IMR-90 (cell line): ENCODE data around the gene HRAS. TPM values are rescaled to one million over a fixed set of nuclear protein-coding genes. Genes with fewer than 3 reads are reported as not detected.

Experiments used
- ATAC-seq: fragments of 200-7000 bp; cut with Tn5 transposase; 2 replicates; pipeline ENCODE4 v1.9.1; 2020; ENCODE audit warnings: low read depth, mild to moderate bottlenecking, moderate library complexity
- BruUV-seq: library from RNA; stranded (reverse); fragments of 400-500 nt; replicated peaks from 2 replicates; lab custom pipeline; 2021; lab: Mats Ljungman, UMichigan
- CTCF ChIA-PET: fragments of 300-600 bp; formaldehyde crosslinking; extraction: SDS; loops from one replicate; lab custom pipeline; 2021; ENCODE audit warnings: antibody characterized with exemption; lab: Yijun Ruan, JAX
- POLR2A ChIA-PET: fragments of 300-600 bp; sonication (Branson Sonifier 250); formaldehyde crosslinking; loops from one replicate; lab custom pipeline; 2022; ENCODE audit warnings: antibody characterized with exemption; ENCODE audit not compliant: unreplicated experiment; lab: Charles Lee
- DNase-seq: peaks from one replicate; pipeline ENCODE4 v3.0.0; 2013
- H2AFZ ChIP-seq: replicated peaks from 2 replicates; pipeline ENCODE3; 2013; ENCODE audit warnings: low read length, mild to moderate bottlenecking; ENCODE audit not compliant: poor library complexity
- H2AK5ac ChIP-seq: 2 replicates; pipeline ENCODE4 v1.6.1; 2013; ENCODE audit warnings: low read depth, low read length, inconsistent platforms
- H2AK9ac ChIP-seq: replicated peaks from 2 replicates; pipeline ENCODE3; 2013; ENCODE audit warnings: mild to moderate bottlenecking, low read depth, low read length, moderate library complexity; ENCODE audit not compliant: poor library complexity
- H2BK120ac ChIP-seq: 2 replicates; pipeline ENCODE4 v1.6.1; 2013; ENCODE audit warnings: low read depth, low read length, inconsistent platforms
- H2BK15ac ChIP-seq: 3 replicates; pipeline ENCODE4 v1.6.1; 2013; ENCODE audit warnings: low read depth, low read length, inconsistent platforms
- H2BK20ac ChIP-seq: 2 replicates; pipeline ENCODE4 v1.6.1; 2013; ENCODE audit warnings: low read depth, mild to moderate bottlenecking, inconsistent platforms, low read length, moderate library complexity
- H2BK5ac ChIP-seq: 2 replicates; pipeline ENCODE4 v1.6.1; 2013; ENCODE audit warnings: mild to moderate bottlenecking, low read depth, low read length, inconsistent platforms; ENCODE audit not compliant: poor library complexity, severe bottlenecking
- H3K14ac ChIP-seq: replicated peaks from 2 replicates; pipeline ENCODE4 v1.6.1; 2013; ENCODE audit warnings: low read depth, low read length, inconsistent platforms
- H3K18ac ChIP-seq: 2 replicates; pipeline ENCODE4 v1.6.1; 2013; ENCODE audit warnings: low read depth, low read length, control low read depth
- H3K23ac ChIP-seq: 2 replicates; pipeline ENCODE4 v1.6.1; 2013; ENCODE audit warnings: low read depth, low read length, inconsistent platforms
- H3K27ac ChIP-seq: 2 replicates; pipeline ENCODE4 v1.5.1; 2013; ENCODE audit warnings: mild to moderate bottlenecking, control low read depth, low read length; ENCODE audit not compliant: insufficient read depth
- H3K27me3 ChIP-seq: 2 replicates; pipeline ENCODE4 v1.6.1; 2013; ENCODE audit warnings: low read length; ENCODE audit not compliant: control insufficient read depth, insufficient read depth
- H3K36me3 ChIP-seq: 2 replicates; pipeline ENCODE4 v1.6.1; 2013; ENCODE audit warnings: low read length, mixed read lengths; ENCODE audit not compliant: control insufficient read depth, insufficient read depth
- H3K4ac ChIP-seq: 2 replicates; pipeline ENCODE4 v1.6.1; 2013; ENCODE audit warnings: low read depth, low read length, inconsistent platforms
- H3K4me1 ChIP-seq: 2 replicates; pipeline ENCODE4 v1.6.1; 2013; ENCODE audit warnings: low read length, mixed read lengths; ENCODE audit not compliant: control insufficient read depth, insufficient read depth
- H3K4me2 ChIP-seq: 2 replicates; pipeline ENCODE4 v1.6.1; 2013; ENCODE audit warnings: low read depth, mild to moderate bottlenecking, control low read depth, low read length, moderate library complexity
- H3K4me3 ChIP-seq: 2 replicates; pipeline ENCODE4 v1.5.1; 2013; ENCODE audit warnings: low read depth, mild to moderate bottlenecking, control low read depth, low read length, moderate library complexity; ENCODE audit not compliant: insufficient read depth
- H3K56ac ChIP-seq: 2 replicates; pipeline ENCODE4 v1.6.1; 2013; ENCODE audit warnings: low read length, inconsistent platforms; ENCODE audit not compliant: insufficient read depth; ENCODE audit errors: extremely low read depth
- H3K79me1 ChIP-seq, 2 experiments: 2 replicates each; pipeline ENCODE4 v1.6.1; 2013; ENCODE audit warnings: low read length in 2 of 2, inconsistent platforms in 1 of 2, low read depth in 1 of 2
- H3K9ac ChIP-seq: 2 replicates; pipeline ENCODE4 v1.6.1; 2013; ENCODE audit warnings: low read depth, low read length, control low read depth
- H3K9me1 ChIP-seq: 2 replicates; pipeline ENCODE4 v1.6.1; 2013; ENCODE audit warnings: low read length, inconsistent platforms; ENCODE audit not compliant: insufficient read depth
- H3K9me3 ChIP-seq: 2 replicates; pipeline ENCODE4 v1.6.1; 2013; ENCODE audit warnings: low read length; ENCODE audit not compliant: control insufficient read depth, insufficient read depth
- H4K20me1 ChIP-seq: 2 replicates; pipeline ENCODE4 v1.6.1; 2013; ENCODE audit warnings: low read length, inconsistent platforms; ENCODE audit not compliant: insufficient read depth
- H4K5ac ChIP-seq: 2 replicates; pipeline ENCODE4 v1.6.1; 2013; ENCODE audit warnings: mild to moderate bottlenecking, low read depth, low read length, control low read depth
- H4K8ac ChIP-seq, 2 experiments: 2 replicates each; pipeline ENCODE4 v1.6.1; 2013; ENCODE audit warnings: low read depth in 2 of 2, low read length in 2 of 2, control low read depth in 1 of 2, inconsistent platforms in 1 of 2
- H4K91ac ChIP-seq: 2 replicates; pipeline ENCODE4 v1.6.1; 2013; ENCODE audit warnings: low read depth, low read length, inconsistent platforms; ENCODE audit not compliant: insufficient read depth
- CEBPB ChIP-seq: IDR thresholded peaks from 2 replicates; pipeline ENCODE4 v1.6.1; 2012; ENCODE audit warnings: low read depth, low read length, improper control_type of control experiment
- FOS ChIP-seq: fragments of 150-350 bp; IDR thresholded peaks from 2 replicates; pipeline ENCODE4 v1.6.1; 2016; ENCODE audit warnings: low read depth, low read length
- MXI1 ChIP-seq: IDR thresholded peaks from 2 replicates; pipeline ENCODE4 v1.6.1; 2012; ENCODE audit warnings: low read depth, mild to moderate bottlenecking, low read length, moderate library complexity, borderline replicate concordance
- NFE2L2 ChIP-seq: fragments of 150-350 bp; IDR thresholded peaks from 2 replicates; pipeline ENCODE4 v1.6.1; 2016; ENCODE audit warnings: low read depth, mild to moderate bottlenecking, low read length
- RAD21 ChIP-seq: IDR thresholded peaks from 2 replicates; pipeline ENCODE4 v1.6.1; 2012; ENCODE audit warnings: low read length, improper control_type of control experiment
- RCOR1 ChIP-seq: IDR thresholded peaks from 2 replicates; pipeline ENCODE4 v1.6.1; 2012; ENCODE audit warnings: mild to moderate bottlenecking, low read length, improper control_type of control experiment; ENCODE audit not compliant: insufficient replicate concordance
- RFX5 ChIP-seq: IDR thresholded peaks from 2 replicates; pipeline ENCODE4 v1.8.0; 2012; ENCODE audit warnings: low read depth, mild to moderate bottlenecking, low read length, moderate library complexity
- USF2 ChIP-seq: fragments of 150-350 bp; IDR thresholded peaks from 2 replicates; pipeline ENCODE4 v1.6.1; 2017; ENCODE audit warnings: mild to moderate bottlenecking, antibody characterized with exemption, low read length, low read depth
- WGBS, 2 experiments: methylation state at CpG; one replicate each; pipeline versions ENCODE4 v1.1.5 to v1.1.7; 2013; ENCODE audit warnings: missing lambda C conversion rate in 2 of 2; ENCODE audit not compliant: insufficient read length in 1 of 2; ENCODE audit errors: extremely low coverage in 2 of 2; 5-methylcytosine and 5-hydroxymethylcytosine counted together
- dilution Hi-C: fragments of 300-500 bp; cut with HindIII; formaldehyde crosslinking; loops from one replicate; pipeline ENCODE4 v1.14.3; 2018; ENCODE audit warnings: low sequenced_read_pairs; ENCODE audit not compliant: unreplicated experiment
- in situ Hi-C: fragments of 300-500 bp; cut with MboI; formaldehyde crosslinking; loops from 3 replicates; pipeline ENCODE4 v1.14.3; 2019; ENCODE audit warnings: low sequenced_read_pairs, inconsistent platforms, mixed read lengths
- intact Hi-C: fragments of 100-400 bp; cut with micrococcal nuclease; formaldehyde crosslinking; loops from 2 replicates; pipeline ENCODE4 v1.10.0; 2022
- polyA plus RNA-seq, 3 experiments: library from polyadenylated mRNA; depleted of rRNA; stranded (reverse); fragments of >200 nt; gene quantifications; 2 replicates each; pipeline ENCODE4 v1.2.3, GENCODE V29; 2012; ENCODE audit warnings: low replicate concordance in 1 of 3
- total RNA-seq: library from RNA; depleted of rRNA; stranded (reverse); fragments of >200 nt; gene quantifications from 2 replicates; pipeline ENCODE4 v1.2.3, GENCODE V29; 2012

HRAS gene
- total and polyA plus RNA-seq, 2 of the 4 experiments (the other 2 are of a cell fraction) = 108 to 123 TPM

DNA sequence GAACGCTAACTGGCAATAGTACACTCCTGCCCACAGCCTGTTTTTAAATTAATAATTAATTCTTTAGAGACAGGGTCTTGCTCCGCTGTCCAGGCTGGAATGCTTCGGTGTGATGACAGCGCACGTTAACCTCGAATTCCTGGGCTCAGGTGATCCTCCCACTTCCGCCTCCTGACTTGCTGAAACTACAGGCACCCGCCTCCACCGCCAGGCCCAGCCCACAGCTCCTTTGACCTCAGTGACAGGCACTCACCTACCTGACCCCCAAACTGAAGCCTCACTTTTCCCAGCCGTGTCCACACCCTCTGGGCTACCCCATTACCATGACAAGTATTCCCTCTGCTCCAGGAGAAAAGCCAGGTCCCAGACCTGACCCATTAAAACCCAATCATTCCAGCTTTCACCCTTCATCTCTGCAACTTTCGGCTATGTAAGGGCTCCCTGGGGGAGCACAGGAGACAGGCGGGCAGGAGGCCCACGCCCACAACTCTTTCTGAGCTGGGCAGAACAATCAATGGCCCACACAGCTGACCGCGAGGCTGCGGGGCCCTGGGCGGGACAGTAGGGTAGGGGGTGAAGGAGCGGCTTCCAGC lies 24.4 kb upstream of the HRAS start:
- Histone ChIP-seq H3K23ac (no peak overlapping the region), H3K27me3 (peaks cover 40% of the 10 kb centered on the region), H3K9me1 (peaks cover 5% of the 10 kb centered on the region; the same call in 1 of the 2 replicates), H2BK5ac (no peak overlapping the region), H3K4me2 (peak overlapping the region; percentile 70), H3K4ac (peak overlapping the region; percentile 78; the same call in 1 of the 2 replicates), H3K4me1 (peaks cover 12% of the 10 kb centered on the region), H2AFZ (peak overlapping the region; percentile 92), H3K4me3 (peak overlapping the region; percentile 64), H3K79me1 (peaks cover 9 to 15% of the 10 kb centered on the region in 2 experiments; a peak in 3 of 4 replicates), H2BK20ac (no peak overlapping the region), H3K18ac (no peak overlapping the region), H2BK15ac (no peak overlapping the region), H3K9me3 (no peaks in the 10 kb centered on the region), H3K9ac (0 out of 2 replicates have a peak overlapping the region, but pooled peaks have one; percentile 17), H2AK9ac (peak overlapping the region; percentile 80), H4K5ac (peak overlapping the region; percentile 49; the same call in 1 of the 2 replicates), H2AK5ac (peak overlapping the region; percentile 64), H4K8ac (peak overlapping the region; percentile 64 to 83; a peak in 3 of 4 replicates), H4K91ac (peak overlapping the region; percentile 21; the same call in 1 of the 2 replicates), H3K27ac (no peak overlapping the region; the same call in 1 of the 2 replicates), H3K36me3 (no peaks in the 10 kb centered on the region), H3K14ac (peak overlapping the region; percentile 52; the same call in 1 of the 2 replicates), H4K20me1 (peaks cover 12% of the 10 kb centered on the region), H3K56ac (no peak overlapping the region), H2BK120ac (no peak overlapping the region)
- ChIA-PET CTCF (no interaction called here), POLR2A (no interaction called here)
- BruUV-seq = no TSS peak
- TF ChIP-seq RAD21 (no peak), FOS (no peak), RCOR1 (no peak), NFE2L2 (no peak), CEBPB (no peak), USF2 (no peak), RFX5 (no peak), MXI1 (no peak)
- no peak for ATAC-seq
- intact Hi-C loops (loop anchor here (10.0 kb wide), 1 partner anchor 165 kb away; no protein-coding TSS in a partner anchor), in situ Hi-C loops (no loop called here), dilution Hi-C loops (no loop called here)
- WGBS, 2 experiments = 83% methylated on average over 12 of the region's 18 CpGs; no CpG with 5 or more reads in 1 of the 2 experiments
- no peak for DNase-seq
